Mesenchymal stem cell (in vitro differentiated cells and primary cell): ENCODE data around the gene GSAP.

Source experiments
- DNase-seq: peaks from one replicate; pipeline ENCODE4 v3.0.0-alpha.2; 2013
- H2AFZ ChIP-seq: one replicate; pipeline ENCODE4 v1.6.1; 2013; ENCODE audit warnings: low read depth, mild to moderate bottlenecking, control low read depth, inconsistent platforms, low read length, moderate library complexity
- H2AK5ac ChIP-seq: 2 replicates; pipeline ENCODE4 v1.6.1; 2013; ENCODE audit warnings: low read length, moderate library complexity, mild to moderate bottlenecking, inconsistent platforms; ENCODE audit not compliant: severe bottlenecking
- H2BK120ac ChIP-seq: one replicate; pipeline ENCODE4 v1.6.1; 2013; ENCODE audit warnings: low read depth, mild to moderate bottlenecking, inconsistent platforms, low read length, moderate library complexity
- H2BK12ac ChIP-seq, 2 experiments: one replicate each; pipeline ENCODE4 v1.6.1; 2013; ENCODE audit warnings: inconsistent platforms in 2 of 2, low read length in 2 of 2, mild to moderate bottlenecking in 2 of 2, moderate library complexity in 2 of 2, control low read depth in 1 of 2
- H2BK15ac ChIP-seq: one replicate; pipeline ENCODE4 v1.6.1; 2013; ENCODE audit warnings: mild to moderate bottlenecking, low read depth, inconsistent platforms; ENCODE audit not compliant: poor library complexity, severe bottlenecking
- H2BK5ac ChIP-seq: 2 replicates; pipeline ENCODE4 v1.6.1; 2013; ENCODE audit warnings: low read depth, mild to moderate bottlenecking, low read length, control low read depth, inconsistent platforms; ENCODE audit not compliant: poor library complexity, severe bottlenecking
- H3K14ac ChIP-seq, 2 experiments: one replicate each; pipeline ENCODE4 v1.6.1; 2013; ENCODE audit warnings: inconsistent platforms in 2 of 2, low read length in 2 of 2, control low read depth in 1 of 2, mild to moderate bottlenecking in 1 of 2, moderate library complexity in 1 of 2
- H3K18ac ChIP-seq, 2 experiments: one replicate each; pipeline ENCODE4 v1.6.1; 2013; ENCODE audit warnings: inconsistent platforms in 2 of 2, low read length in 2 of 2, control low read depth in 1 of 2, low read depth in 1 of 2, mild to moderate bottlenecking in 1 of 2
- H3K23ac ChIP-seq, 2 experiments: one replicate each; pipeline ENCODE4 v1.6.1; 2013; ENCODE audit warnings: inconsistent platforms in 2 of 2, low read length in 2 of 2, mild to moderate bottlenecking in 2 of 2, moderate library complexity in 2 of 2, control low read depth in 1 of 2
- H3K27ac ChIP-seq: 2 replicates; pipeline ENCODE4 v1.5.1; 2013; ENCODE audit warnings: mild to moderate bottlenecking, moderate library complexity, low read length, control low read depth, inconsistent platforms; ENCODE audit not compliant: poor library complexity, severe bottlenecking
- H3K27me3 ChIP-seq, 2 experiments: 2 replicates each; pipeline versions ENCODE4 v1.6.1 to v1.7.0; 2013; ENCODE audit warnings: low read length in 2 of 2, mild to moderate bottlenecking in 2 of 2, moderate library complexity in 2 of 2, control low read depth in 1 of 2, inconsistent platforms in 1 of 2; ENCODE audit not compliant: control insufficient read depth in 1 of 2, insufficient read depth in 1 of 2
- H3K36me3 ChIP-seq, 2 experiments: 2 replicates each; pipeline versions ENCODE4 v1.6.1 to v1.7.0; 2013; ENCODE audit warnings: low read length in 2 of 2, control low read depth in 1 of 2, inconsistent platforms in 1 of 2, low read depth in 1 of 2, mild to moderate bottlenecking in 1 of 2; ENCODE audit not compliant: insufficient read depth in 2 of 2, control insufficient read depth in 1 of 2
- H3K4ac ChIP-seq, 2 experiments: one replicate each; pipeline ENCODE4 v1.6.1; 2013; ENCODE audit warnings: inconsistent platforms in 2 of 2, low read length in 2 of 2, mild to moderate bottlenecking in 2 of 2, moderate library complexity in 2 of 2, control low read depth in 1 of 2, low read depth in 1 of 2
- H3K4me1 ChIP-seq: 2 replicates; pipeline ENCODE4 v1.6.1; 2013; ENCODE audit warnings: low read depth, low read length, control low read depth; ENCODE audit not compliant: control insufficient read depth, insufficient read depth
- H3K4me2 ChIP-seq: 2 replicates; pipeline ENCODE4 v1.6.1; 2013; ENCODE audit warnings: low read length, mild to moderate bottlenecking, inconsistent platforms; ENCODE audit not compliant: poor library complexity, severe bottlenecking
- H3K4me3 ChIP-seq, 2 experiments: 2 replicates each; pipeline versions ENCODE4 v1.5.1 to v1.7.0; 2013; ENCODE audit warnings: low read length in 2 of 2, mild to moderate bottlenecking in 2 of 2, control low read depth in 1 of 2, low read depth in 1 of 2; ENCODE audit not compliant: insufficient read depth in 1 of 2
- H3K79me1 ChIP-seq: replicated peaks from 2 replicates; pipeline ENCODE4 v1.6.1; 2013; ENCODE audit warnings: mild to moderate bottlenecking, control low read depth, low read length, inconsistent platforms; ENCODE audit not compliant: poor library complexity, severe bottlenecking
- H3K9ac ChIP-seq: 2 replicates; pipeline ENCODE4 v1.7.0; 2013; ENCODE audit warnings: mild to moderate bottlenecking, low read length, moderate library complexity
- H3K9me3 ChIP-seq: 2 replicates; pipeline ENCODE4 v1.7.0; 2013; ENCODE audit warnings: mild to moderate bottlenecking, low read length; ENCODE audit not compliant: control insufficient read depth
- H4K8ac ChIP-seq: one replicate; pipeline ENCODE4 v1.6.1; 2013; ENCODE audit warnings: inconsistent platforms, mild to moderate bottlenecking, low read length, moderate library complexity
- H4K91ac ChIP-seq: one replicate; pipeline ENCODE4 v1.6.1; 2013; ENCODE audit warnings: mild to moderate bottlenecking, low read length, inconsistent platforms
- WGBS: methylation state at CpG from one replicate; pipeline ENCODE4 v1.1.7; 2013; ENCODE audit warnings: mixed read lengths; 5-methylcytosine and 5-hydroxymethylcytosine counted together

GSAP gene

GRCh38 chr7:77370606-77371005 lies 45.5 kb downstream of the GSAP start:
- Histone ChIP-seq H3K9ac (no peak overlapping the region), H2AFZ (no peak overlapping the region), H2BK5ac (no peak overlapping the region), H4K8ac (no peak overlapping the region), H3K23ac (no peak overlapping the region), H2BK12ac (no peak overlapping the region), H2BK120ac (no peak overlapping the region), H3K4me1 (no peaks in the 10 kb centered on the region), H2AK5ac (no peak overlapping the region), H3K4ac (no peak overlapping the region), H3K27ac (no peak overlapping the region), H3K27me3 (no peaks in the 10 kb centered on the region), H3K18ac (no peak overlapping the region), H3K36me3 (peaks cover 0 to 19% of the 10 kb centered on the region in 2 experiments), H4K91ac (no peak overlapping the region), H2BK15ac (no peak overlapping the region), H3K14ac (no peak overlapping the region), H3K9me3 (no peaks in the 10 kb centered on the region), H3K79me1 (no peaks in the 10 kb centered on the region), H3K4me3 (no peak overlapping the region), H3K4me2 (no peak overlapping the region)
- DNase-seq: no peak
- 85% methylated on average over 1 of the region's 1 CpG for WGBS

DNA sequence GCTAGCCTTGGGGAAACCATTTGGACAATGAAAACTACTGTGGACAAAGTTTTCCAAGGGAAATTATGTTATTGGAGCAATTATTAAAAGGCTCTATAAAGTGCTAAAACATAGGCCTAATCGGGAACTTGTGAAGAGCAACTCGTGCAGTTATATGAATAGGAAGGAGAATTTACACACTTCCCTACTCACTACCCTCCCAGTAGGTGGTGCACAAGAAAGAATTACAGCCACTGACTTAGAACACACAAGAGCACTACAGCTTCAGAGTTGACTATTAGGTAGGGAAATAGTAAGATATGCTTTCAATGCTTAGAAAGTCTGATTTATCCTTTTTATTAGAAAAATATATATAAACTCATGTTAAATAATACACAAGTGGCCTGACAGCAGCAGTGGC lies 47.2 kb downstream of the GSAP start:
- H2BK120ac ChIP-seq: no peak overlapping the region
- no peaks in the 10 kb centered on the region for H3K79me1 ChIP-seq
- H3K18ac ChIP-seq: no peak overlapping the region
- WGBS: 90% methylated on average over 2 of the region's 2 CpGs
- no peak overlapping the region for H3K27ac ChIP-seq
- H3K9me3 ChIP-seq: no peaks in the 10 kb centered on the region
- peaks cover 0 to 14% of the 10 kb centered on the region in 2 experiments for H3K36me3 ChIP-seq
- H4K8ac ChIP-seq: no peak overlapping the region
- no peak overlapping the region for H2BK5ac ChIP-seq
- no peak overlapping the region for H2BK15ac ChIP-seq
- no peak overlapping the region for H3K9ac ChIP-seq
- no peak overlapping the region for H2BK12ac ChIP-seq
- H3K4me3 ChIP-seq: no peak overlapping the region
- H2AK5ac ChIP-seq: no peak overlapping the region
- no peak for DNase-seq
- H2AFZ ChIP-seq: no peak overlapping the region
- no peak overlapping the region for H3K4ac ChIP-seq
- no peak overlapping the region for H3K14ac ChIP-seq
- no peak overlapping the region for H3K23ac ChIP-seq
- no peak overlapping the region for H4K91ac ChIP-seq
- H3K4me1 ChIP-seq: no peaks in the 10 kb centered on the region
- no peaks in the 10 kb centered on the region for H3K27me3 ChIP-seq
- H3K4me2 ChIP-seq: no peak overlapping the region

- no peak overlapping the region for H2BK120ac ChIP-seq
- peaks cover 2% of the 10 kb centered on the region for H3K4me1 ChIP-seq
- H3K23ac ChIP-seq: no peak overlapping the region
- H4K91ac ChIP-seq: no peak overlapping the region
- WGBS: 96% methylated on average over 4 of the region's 4 CpGs
- no peaks in the 10 kb centered on the region for H3K27me3 ChIP-seq
- no peak overlapping the region for H2BK15ac ChIP-seq
- no peak overlapping the region for H3K4me3 ChIP-seq
- no peak overlapping the region for H2BK5ac ChIP-seq
- H3K79me1 ChIP-seq: no peaks in the 10 kb centered on the region
- H2BK12ac ChIP-seq: no peak overlapping the region
- H4K8ac ChIP-seq: no peak overlapping the region
- no peak overlapping the region for H3K4ac ChIP-seq
- DNase-seq: no peak
- H3K9me3 ChIP-seq: no peaks in the 10 kb centered on the region
- H2AFZ ChIP-seq: no peak overlapping the region
- H2AK5ac ChIP-seq: no peak overlapping the region
- no peak overlapping the region for H3K27ac ChIP-seq
- H3K36me3 ChIP-seq: peaks cover 0 to 5% of the 10 kb centered on the region in 2 experiments
- no peak overlapping the region for H3K4me2 ChIP-seq
- H3K9ac ChIP-seq: no peak overlapping the region
- H3K18ac ChIP-seq: no peak overlapping the region
- H3K14ac ChIP-seq: no peak overlapping the region
Observed at GRCh38 chr7:77367976-77368375, 48.2 kb downstream of the GSAP start.

GRCh38 chr7:77362905-77363304 lies 53.2 kb downstream of the GSAP start:
- Histone ChIP-seq H3K27ac (no peak overlapping the region), H3K27me3 (no peaks in the 10 kb centered on the region), H3K18ac (no peak overlapping the region), H2AFZ (no peak overlapping the region), H3K36me3 (no peaks in the 10 kb centered on the region), H2BK12ac (no peak overlapping the region), H3K9ac (no peak overlapping the region), H2BK5ac (no peak overlapping the region), H3K4ac (no peak overlapping the region), H4K91ac (no peak overlapping the region), H3K23ac (no peak overlapping the region), H4K8ac (no peak overlapping the region), H3K4me1 (peaks cover 2% of the 10 kb centered on the region), H3K4me2 (no peak overlapping the region), H2BK120ac (no peak overlapping the region), H3K14ac (no peak overlapping the region), H2AK5ac (no peak overlapping the region), H3K4me3 (no peak overlapping the region), H3K9me3 (no peaks in the 10 kb centered on the region), H2BK15ac (no peak overlapping the region), H3K79me1 (no peaks in the 10 kb centered on the region)
- 81% methylated on average over 1 of the region's 1 CpG for WGBS
- DNase-seq: no peak
